ENCODE data around the gene ATOX1.

ATOX1 gene

GRCh38 chr5:151694035-151694485, 64.4 kb downstream of the ATOX1 start:
- DNase-seq = no peak
